Neutrophil (primary cell): ENCODE results near the gene GNB2.
"Not testable (repeated sequence)": the region's sequence is repeated elsewhere in the genome, so short reads cannot be mapped to it uniquely, and the experiment has no call there.

Experiments
- H3K27ac ChIP-seq: fragments of 200-600 bp; sonication (generic); 2 replicates; pipeline ENCODE4 v1.5.1; 2016; ENCODE audit warnings: mild to moderate bottlenecking, moderate library complexity
- H3K27me3 ChIP-seq: fragments of 200-600 bp; sonication (generic); 2 replicates; pipeline ENCODE4 v1.6.0; 2016; ENCODE audit warnings: mild to moderate bottlenecking
- H3K36me3 ChIP-seq: fragments of 200-600 bp; sonication (generic); 2 replicates; pipeline ENCODE4 v1.5.1; 2017
- H3K4me1 ChIP-seq, 2 experiments: fragments of 200-600 bp in 1 of 2; sonication (generic) in 1 of 2; 1 replicate in 1 of 2; 2 replicates in 1 of 2; pipeline versions ENCODE4 v1.5.1 to v1.6.1; 2013 to 2016; ENCODE audit warnings: low read depth in 1 of 2, low read length in 1 of 2, mild to moderate bottlenecking in 1 of 2, moderate library complexity in 1 of 2; ENCODE audit not compliant: control insufficient read depth in 1 of 2, insufficient read depth in 1 of 2
- H3K4me3 ChIP-seq, 2 experiments: fragments of 200-600 bp in 1 of 2; sonication (generic) in 1 of 2; 1 replicate in 1 of 2; 2 replicates in 1 of 2; pipeline ENCODE4 v1.5.1; 2013 to 2016; ENCODE audit warnings: low read depth in 1 of 2, low read length in 1 of 2, mild to moderate bottlenecking in 1 of 2, moderate library complexity in 1 of 2
- H3K9me3 ChIP-seq: fragments of 200-600 bp; sonication (generic); 2 replicates; pipeline ENCODE4 v1.5.1; 2016
- CTCF ChIP-seq: fragments of 200-600 bp; sonication (generic); IDR thresholded peaks from 2 replicates; pipeline ENCODE4 v1.5.1; 2016; ENCODE audit warnings: antibody characterized with exemption

The GNB2 gene

GRCh38 chr7:100694098-100694745 lies 20.7 kb downstream of the GNB2 start, which contains the start of gene GIGYF1:
TSS of gene GIGYF1 (minus strand) at chr7:100694250. CDS start at chr7:100688238, 6,012 bp downstream.
- TF ChIP-seq CTCF = no peak
- Histone ChIP-seq H3K27me3 (peaks cover 42% of the 10 kb centered on the region), H3K36me3 (peaks cover 2% of the 10 kb centered on the region), H3K4me3 (peak within 1 kb of the TSS; percentile 71 to 76), H3K9me3 (no peaks in the 10 kb centered on the region), H3K27ac (peak within 1 kb of the TSS; percentile 65), H3K4me1 (peaks cover 25 to 28% of the 10 kb centered on the region in 2 experiments)

- H3K27ac ChIP-seq = no peak overlapping the region
- H3K27me3 ChIP-seq = peaks cover 48% of the 10 kb centered on the region
- H3K36me3 ChIP-seq = no peaks in the 10 kb centered on the region
- no peaks in the 10 kb centered on the region for H3K9me3 ChIP-seq
- no peak for TF ChIP-seq CTCF
- no peak overlapping the region for H3K4me3 ChIP-seq
- peaks cover 22 to 33% of the 10 kb centered on the region in 2 experiments for H3K4me1 ChIP-seq
These were observed 22.6 kb downstream of the GNB2 start for GRCh38 chr7:100696123-100696521.

DNA sequence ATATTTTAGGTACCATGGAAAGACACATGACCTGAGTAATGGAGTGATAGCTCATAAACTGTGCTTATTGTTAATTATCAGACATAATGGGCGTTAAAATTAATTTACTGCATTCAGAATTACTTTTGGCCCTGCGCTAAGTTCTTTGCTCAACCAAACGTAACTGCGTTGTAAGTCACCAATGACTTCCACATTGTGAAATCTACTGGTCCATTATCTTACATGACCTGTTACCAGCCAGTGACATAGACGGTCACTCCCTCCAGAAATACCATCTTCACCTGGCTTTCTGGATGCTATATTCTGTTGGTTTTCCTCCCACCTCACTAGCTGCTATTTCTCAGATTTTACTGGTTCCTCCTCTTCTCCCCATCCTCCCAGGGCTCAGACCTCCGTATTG lies 25.5 kb downstream of the GNB2 start:
- TF ChIP-seq CTCF = no peak
- H3K27me3 ChIP-seq = peaks cover 48% of the 10 kb centered on the region
- H3K4me1 ChIP-seq = peaks cover 0 to 9% of the 10 kb centered on the region in 2 experiments
- no peak overlapping the region for H3K27ac ChIP-seq
- H3K9me3 ChIP-seq = no peaks in the 10 kb centered on the region
- H3K36me3 ChIP-seq = no peaks in the 10 kb centered on the region
- no peak overlapping the region for H3K4me3 ChIP-seq

DNA sequence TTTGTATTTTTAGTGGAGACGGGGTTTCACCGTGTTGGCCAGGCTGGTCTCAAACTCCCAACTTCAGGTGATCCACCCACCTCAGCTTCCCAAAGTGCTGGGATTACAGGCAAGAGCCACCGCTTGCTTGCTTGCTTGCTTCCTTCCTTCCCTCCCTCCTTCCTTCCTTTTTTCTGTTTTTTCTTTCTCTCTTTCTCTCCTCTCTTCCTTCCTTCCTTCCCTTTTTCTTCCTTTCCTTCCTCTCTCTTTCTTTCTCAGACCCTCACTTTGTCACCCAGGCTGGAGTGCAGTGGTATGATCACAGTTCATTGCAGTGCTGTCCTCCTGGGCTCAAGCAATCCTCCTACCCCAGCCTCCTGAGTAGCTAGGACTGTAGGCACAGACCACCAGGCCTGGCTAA lies 27.5 kb downstream of the GNB2 start:
- H3K36me3 ChIP-seq, H3K27ac ChIP-seq, H3K9me3 ChIP-seq, H3K4me3 ChIP-seq: not testable (repeated sequence)
- Histone ChIP-seq H3K27me3 (peaks cover 31% of the 10 kb centered on the region), H3K4me1 (peaks cover 7 to 14% of the 10 kb centered on the region in 2 experiments)

GRCh38 chr7:100705320-100705752 lies 31.8 kb downstream of the GNB2 start:
- Histone ChIP-seq H3K4me1 (peaks cover 14 to 24% of the 10 kb centered on the region in 2 experiments), H3K9me3 (no peaks in the 10 kb centered on the region), H3K4me3 (peak overlapping the region; percentile 79 to 98), H3K36me3 (no peaks in the 10 kb centered on the region), H3K27me3 (no peaks in the 10 kb centered on the region), H3K27ac (peak overlapping the region; percentile 85)
- TF ChIP-seq CTCF = peak; percentile 86
